Mucosa of descending colon (tissue), 3 donors: ENCODE results near the gene ZDHHC16. TPM values are rescaled to one million over a fixed set of nuclear protein-coding genes. Genes with fewer than 3 reads are reported as not detected.
"Not testable (repeated sequence)": the region's sequence is repeated elsewhere in the genome, so short reads cannot be mapped to it uniquely, and the experiment has no call there.

ENCODE experiments used
- ATAC-seq: fragments of 200-7000 bp; cut with Tn5 transposase; one replicate; pipeline ENCODE4 v1.9.1; 2020; ENCODE audit warnings: mild to moderate bottlenecking, moderate library complexity
- DNase-seq, 3 donors: peaks; one replicate each; pipeline ENCODE4 v3.0.0-alpha.2; 2020
- H3K36me3 ChIP-seq: fragments of 200-600 bp; one replicate; pipeline ENCODE4 v1.8.0; 2021; ENCODE audit warnings: low read depth, mild to moderate bottlenecking
- H3K4me1 ChIP-seq: fragments of 200-600 bp; one replicate; pipeline ENCODE4 v1.8.0; 2021; ENCODE audit warnings: low read depth, mild to moderate bottlenecking
- H3K4me3 ChIP-seq: fragments of 200-600 bp; one replicate; pipeline ENCODE4 v1.8.0; 2021; ENCODE audit warnings: mild to moderate bottlenecking
- H3K9me3 ChIP-seq: fragments of 200-600 bp; one replicate; pipeline ENCODE4 v1.8.0; 2021; ENCODE audit warnings: mild to moderate bottlenecking
- CTCF ChIP-seq: fragments of 200-600 bp; IDR thresholded peaks from one replicate; pipeline ENCODE4 v1.8.0; 2022; ENCODE audit warnings: antibody characterized with exemption, mild to moderate bottlenecking
- intact Hi-C, 2 donors: fragments of 100-400 bp; cut with DNase I in 1 of 2; cut with micrococcal nuclease in 1 of 2; formaldehyde crosslinking; loops; one replicate each; pipeline versions ENCODE4 v1.11.0 to v1.11.1; 2022; cut with DNase I, micrococcal nuclease
- total RNA-seq, 3 donors: library from RNA; stranded (reverse); fragmentation: NEBNext Ultra II Directional in 2 of 3; extraction: Animal tissue kit (Norgen Biotek cat#: 25700) in 2 of 3; gene quantifications; one replicate each; pipeline versions ENCODE4 v1.2.1 to v1.2.4, GENCODE V29; 2021 to 2023
- donor health status: DM: no; HTN: no; CAD: no; lungs with moderate emphysema.
- donor health status: DM: no; HTN: no; CAD: no.
- donor health status: DM: no; HTN: yes; CAD: no.

ZDHHC16 gene
- total RNA-seq, 3 donors from 2014 or later: 28.8 to 37.0 (median 29.5) TPM

GRCh38 chr10:97466755-97467154 lies 20.8 kb downstream of the ZDHHC16 start:
- intact Hi-C loops: loop anchor here (10.0 kb wide), 1 partner anchor 88 kb away; no protein-coding TSS in a partner anchor
- H3K36me3 ChIP-seq: peaks cover 9% of the 10 kb centered on the region
- H3K4me1 ChIP-seq: no peaks in the 10 kb centered on the region
- no peak for TF ChIP-seq CTCF
- DNase-seq (no peak), ATAC-seq (no peak)
- no peak overlapping the region for H3K4me3 ChIP-seq
- H3K9me3 ChIP-seq: no peaks in the 10 kb centered on the region

GRCh38 chr10:97468162-97468561 lies 22.2 kb downstream of the ZDHHC16 start:
- intact Hi-C loops: loop anchor here (10.0 kb wide), 1 partner anchor 87 kb away; no protein-coding TSS in a partner anchor
- DNase-seq: peak in 2 of 3 donors; percentile 38 to 58
- Histone ChIP-seq H3K36me3 (peaks cover 13% of the 10 kb centered on the region), H3K4me1 (no peaks in the 10 kb centered on the region), H3K4me3 (no peak overlapping the region), H3K9me3 (no peaks in the 10 kb centered on the region)
- ATAC-seq: peak; percentile 52
- no peak for TF ChIP-seq CTCF

- ATAC-seq, DNase-seq, H3K4me3 ChIP-seq, H3K4me1 ChIP-seq, H3K9me3 ChIP-seq: not testable (repeated sequence)
- H3K36me3 ChIP-seq: peaks cover 16% of the 10 kb centered on the region
- intact Hi-C loops: loop anchor here (10.0 kb wide), 1 partner anchor 86 kb away; no protein-coding TSS in a partner anchor
Measured at GRCh38 chr10:97468781-97469180, 22.8 kb downstream of the ZDHHC16 start.

GRCh38 chr10:97474918-97475317 lies 28.9 kb downstream of the ZDHHC16 start:
- Histone ChIP-seq H3K4me3 (no peak overlapping the region), H3K4me1 (no peaks in the 10 kb centered on the region), H3K9me3 (no peaks in the 10 kb centered on the region), H3K36me3 (peaks cover 23% of the 10 kb centered on the region)
- ATAC-seq: no peak
- intact Hi-C loops: no loop called here
- TF ChIP-seq CTCF: no peak
- DNase-seq: no peak

GRCh38 chr10:97475936-97476594 lies 30.1 kb downstream of the ZDHHC16 start:
- intact Hi-C loops: no loop called here
- no peak overlapping the region for H3K4me3 ChIP-seq
- ATAC-seq: no peak

GRCh38 chr10:97479410-97479809 lies 33.4 kb downstream of the ZDHHC16 start:
- H3K4me3 ChIP-seq, ATAC-seq, H3K4me1 ChIP-seq, intact Hi-C loops, H3K9me3 ChIP-seq, DNase-seq: not testable (repeated sequence)
- H3K36me3 ChIP-seq: peaks cover 12% of the 10 kb centered on the region

More at GRCh38 chr10:97475936-97476594, 30.1 kb downstream of the ZDHHC16 start:
- H3K4me1 ChIP-seq: no peaks in the 10 kb centered on the region
- peaks cover 23% of the 10 kb centered on the region for H3K36me3 ChIP-seq
- TF ChIP-seq CTCF: no peak
- DNase-seq: no peak
- H3K9me3 ChIP-seq: no peaks in the 10 kb centered on the region
